ENCODE measurements around the gene CPT1B.

GRCh38 chr22:50586416-50586815, 8.2 kb upstream of the CPT1B start:
- TF ChIP-seq POLR2A (IDR thresholded peaks at IDR 0.05) (no peak), CTCF (IDR thresholded peaks at IDR 0.05) (no peak), POLR2AphosphoS5 (IDR thresholded peaks at IDR 0.05) (no peak)
